22Rv1 (cell line): ENCODE measurements around the gene AKAP8L.

Experiments
- H3K27ac ChIP-seq: fragments of 450-650 bp; 2 replicates; pipeline ENCODE4 v1.5.1; 2017
- CTCF ChIP-seq: fragments of 450-650 bp; IDR thresholded peaks from 2 replicates; pipeline ENCODE4 v1.5.1; 2017; ENCODE audit warnings: mild to moderate bottlenecking
- ZFX ChIP-seq: fragments of 450-650 bp; IDR thresholded peaks from 2 replicates; pipeline ENCODE4 v1.6.1; 2017; ENCODE audit warnings: antibody characterized with exemption, borderline replicate concordance

AKAP8L gene

GRCh38 chr19:15372891-15373301, 45.9 kb downstream of the AKAP8L start:
- TF ChIP-seq ZFX (no peak), CTCF (no peak)
- no peak overlapping the region for H3K27ac ChIP-seq

- no peak overlapping the region for H3K27ac ChIP-seq
- TF ChIP-seq ZFX (no peak), CTCF (no peak)
Observed at GRCh38 chr19:15372470-15372869, 46.3 kb downstream of the AKAP8L start.

GRCh38 chr19:15371786-15372380, 46.9 kb downstream of the AKAP8L start:
- no peak for TF ChIP-seq CTCF
- TF ChIP-seq ZFX: no peak
- H3K27ac ChIP-seq: no peak overlapping the region

GRCh38 chr19:15371119-15371518, 47.7 kb downstream of the AKAP8L start:
- H3K27ac ChIP-seq: no peak overlapping the region
- TF ChIP-seq ZFX (no peak), CTCF (no peak)

GRCh38 chr19:15369594-15369891, 49.2 kb downstream of the AKAP8L start:
- no peak overlapping the region for H3K27ac ChIP-seq
- no peak for TF ChIP-seq ZFX
- TF ChIP-seq CTCF: no peak

DNA sequence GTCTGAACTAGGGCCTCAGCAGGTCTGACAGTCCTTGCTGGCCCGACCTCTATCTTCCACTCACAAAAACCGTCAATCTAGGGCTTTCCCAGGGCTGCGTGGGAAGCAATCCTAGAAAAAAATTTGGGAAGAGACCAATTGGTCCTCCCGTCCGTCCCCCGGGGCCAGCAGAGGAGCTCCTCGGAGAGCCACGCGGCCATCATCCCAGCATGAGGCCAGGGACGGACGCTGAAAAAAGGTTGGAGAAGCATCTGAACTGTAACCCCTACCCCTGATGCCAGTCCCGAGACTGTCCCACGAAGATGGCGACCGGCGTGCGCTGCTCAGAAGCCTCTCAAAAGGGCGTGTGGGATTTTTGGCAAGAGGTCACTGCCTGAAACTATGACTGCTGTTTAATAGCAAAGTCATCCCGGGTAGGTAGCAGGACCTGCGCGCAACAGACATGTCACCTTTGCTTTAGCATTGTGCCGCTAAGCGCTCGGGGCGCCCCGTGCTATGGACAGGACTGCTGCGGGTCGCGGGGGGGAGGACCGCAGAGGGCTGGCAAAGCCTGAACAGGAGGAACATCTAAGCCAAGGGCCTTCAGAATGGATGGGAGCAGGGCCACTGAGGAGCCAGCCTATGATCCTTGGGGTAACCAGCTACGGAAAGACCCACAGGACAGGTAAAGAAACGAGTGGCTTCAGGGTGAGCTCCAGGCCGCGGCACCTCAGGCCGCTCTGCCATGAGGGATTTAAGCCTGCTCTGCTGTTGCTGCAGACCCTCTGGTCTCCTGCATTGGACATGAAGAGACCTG, 49.8 kb downstream of the AKAP8L start:
- TF ChIP-seq ZFX: no peak
- no peak for TF ChIP-seq CTCF
- no peak overlapping the region for H3K27ac ChIP-seq

GRCh38 chr19:15368051-15368632, 50.6 kb downstream of the AKAP8L start:
- TF ChIP-seq ZFX (no peak), CTCF (no peak)
- no peak overlapping the region for H3K27ac ChIP-seq
